ENCODE measurements around the gene MYH7B. TPM values are rescaled to one million over a fixed set of nuclear protein-coding genes. Genes with fewer than 3 reads are reported as not detected.

Gene MYH7B
- total and polyA plus RNA-seq, 2 donors (not counting 1 experiment from before 2014, with no cell fraction given), result 0.03 to 0.33 TPM

DNA sequence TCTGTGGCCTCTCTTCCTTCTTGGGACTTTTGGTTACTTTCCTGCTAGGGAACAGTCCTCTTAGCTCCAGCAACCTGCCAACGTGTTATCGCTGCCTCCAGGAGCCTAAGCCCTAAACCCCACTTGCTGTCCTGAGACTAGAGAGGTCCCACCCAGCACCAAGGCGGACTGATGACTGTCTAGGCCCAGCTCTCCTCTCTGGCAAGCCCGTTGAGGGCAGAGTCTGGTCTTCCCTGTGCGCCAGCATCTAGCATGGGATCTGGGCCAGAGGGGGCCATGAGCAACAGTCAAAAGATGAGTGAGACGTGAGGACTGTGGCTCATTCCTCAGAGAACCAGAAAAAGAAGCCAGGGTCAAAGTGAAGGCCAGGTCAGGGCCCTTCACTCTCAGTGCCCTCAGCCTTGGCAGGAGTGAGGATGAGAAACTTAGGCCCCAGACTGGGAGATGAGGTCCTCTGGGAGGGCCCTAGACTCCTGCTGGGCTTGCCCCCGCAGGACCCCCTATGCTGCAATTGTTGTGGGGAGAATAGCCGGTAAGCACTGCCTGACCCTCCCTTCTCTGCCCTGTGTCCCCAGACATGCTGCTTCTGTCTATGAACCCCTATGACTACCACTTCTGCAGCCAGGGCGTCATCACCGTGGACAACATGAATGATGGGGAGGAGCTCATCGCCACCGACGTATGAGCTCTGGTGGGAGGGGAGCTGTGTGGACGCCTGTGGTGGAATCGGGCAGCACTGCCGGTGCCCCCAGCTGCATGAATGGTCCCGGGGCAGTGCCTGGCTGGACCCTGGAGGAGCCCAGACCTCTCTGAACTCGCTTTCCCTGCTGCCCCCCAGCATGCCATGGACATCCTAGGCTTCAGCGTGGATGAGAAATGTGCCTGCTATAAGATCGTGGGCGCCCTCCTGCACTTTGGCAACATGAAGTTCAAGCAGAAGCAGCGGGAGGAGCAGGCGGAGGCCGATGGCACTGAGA lies 30.9 kb downstream of the MYH7B start:
- H3K4me3 ChIP-seq (replicated peaks in 1 of 4; ENCODE audit: control extremely low read depth in 1 of 4, insufficient read depth in 1 of 4, low read depth in 3 of 4, low read length in 4 of 4), result no peak overlapping the region
- H4K20me1 ChIP-seq (ENCODE audit: control insufficient read depth, extremely low read depth, insufficient read depth, low read length), result no peaks in the 10 kb centered on the region
- no peak overlapping the region for H3K27ac ChIP-seq (ENCODE audit: insufficient read depth, low read length)
- no peaks in the 10 kb centered on the region for H3K36me3 ChIP-seq (ENCODE audit: control insufficient read depth, insufficient read depth, low read length)
- H3K9ac ChIP-seq (ENCODE audit: insufficient read depth, low read length), result no peak overlapping the region
- no peak for TF ChIP-seq EZH2 (IDR thresholded peaks at IDR 0.05; ENCODE audit: low read length, missing control alignments)
- H3K79me2 ChIP-seq (ENCODE audit: control insufficient read depth, insufficient read depth, low read length), result no peaks in the 10 kb centered on the region
- no peak for DNase-seq (ENCODE audit: low read depth in 2 of 2)
- no peaks in the 10 kb centered on the region for H3K4me1 ChIP-seq (ENCODE audit: control insufficient read depth, extremely low read depth, insufficient read depth, low read length)
- no peaks in the 10 kb centered on the region for H3K27me3 ChIP-seq (ENCODE audit: control insufficient read depth, insufficient read depth, low read length)
- H2AFZ ChIP-seq (ENCODE audit: low read length), result no peak overlapping the region
- no peak overlapping the region for H3K4me2 ChIP-seq (ENCODE audit: extremely low read depth, insufficient read depth, low read length)
- H3K9me3 ChIP-seq (ENCODE audit: control insufficient read depth, insufficient read depth, low read depth, low read length), result no peaks in the 10 kb centered on the region

GRCh38 chr20:34987288-34988190 lies 31.9 kb downstream of the MYH7B start:
- Histone ChIP-seq H4K20me1 (ENCODE audit: control insufficient read depth, extremely low read depth, insufficient read depth, low read length) (no peaks in the 10 kb centered on the region), H3K4me3 (replicated peaks in 1 of 4; ENCODE audit: control extremely low read depth in 1 of 4, insufficient read depth in 1 of 4, low read depth in 3 of 4, low read length in 4 of 4) (no peak overlapping the region), H3K9me3 (ENCODE audit: control insufficient read depth, insufficient read depth, low read depth, low read length) (no peaks in the 10 kb centered on the region), H2AFZ (ENCODE audit: low read length) (no peak overlapping the region), H3K4me2 (ENCODE audit: extremely low read depth, insufficient read depth, low read length) (no peak overlapping the region), H3K4me1 (ENCODE audit: control insufficient read depth, extremely low read depth, insufficient read depth, low read length) (no peaks in the 10 kb centered on the region), H3K27me3 (ENCODE audit: control insufficient read depth, insufficient read depth, low read length) (no peaks in the 10 kb centered on the region), H3K9ac (ENCODE audit: insufficient read depth, low read length) (no peak overlapping the region), H3K79me2 (ENCODE audit: control insufficient read depth, insufficient read depth, low read length) (no peaks in the 10 kb centered on the region), H3K27ac (ENCODE audit: insufficient read depth, low read length) (no peak overlapping the region), H3K36me3 (ENCODE audit: control insufficient read depth, insufficient read depth, low read length) (no peaks in the 10 kb centered on the region)
- TF ChIP-seq EZH2 (IDR thresholded peaks at IDR 0.05; ENCODE audit: low read length, missing control alignments), result no peak
- TF ChIP-seq, protein P1, sequence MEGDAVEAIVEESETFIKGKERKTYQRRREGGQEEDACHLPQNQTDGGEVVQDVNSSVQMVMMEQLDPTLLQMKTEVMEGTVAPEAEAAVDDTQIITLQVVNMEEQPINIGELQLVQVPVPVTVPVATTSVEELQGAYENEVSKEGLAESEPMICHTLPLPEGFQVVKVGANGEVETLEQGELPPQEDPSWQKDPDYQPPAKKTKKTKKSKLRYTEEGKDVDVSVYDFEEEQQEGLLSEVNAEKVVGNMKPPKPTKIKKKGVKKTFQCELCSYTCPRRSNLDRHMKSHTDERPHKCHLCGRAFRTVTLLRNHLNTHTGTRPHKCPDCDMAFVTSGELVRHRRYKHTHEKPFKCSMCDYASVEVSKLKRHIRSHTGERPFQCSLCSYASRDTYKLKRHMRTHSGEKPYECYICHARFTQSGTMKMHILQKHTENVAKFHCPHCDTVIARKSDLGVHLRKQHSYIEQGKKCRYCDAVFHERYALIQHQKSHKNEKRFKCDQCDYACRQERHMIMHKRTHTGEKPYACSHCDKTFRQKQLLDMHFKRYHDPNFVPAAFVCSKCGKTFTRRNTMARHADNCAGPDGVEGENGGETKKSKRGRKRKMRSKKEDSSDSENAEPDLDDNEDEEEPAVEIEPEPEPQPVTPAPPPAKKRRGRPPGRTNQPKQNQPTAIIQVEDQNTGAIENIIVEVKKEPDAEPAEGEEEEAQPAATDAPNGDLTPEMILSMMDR (conservative IDR thresholded peaks at IDR 0.05 in 1 of 2, IDR thresholded peaks at IDR 0.05 in 1 of 2; ENCODE audit: low read depth in 1 of 2, low read length in 2 of 2), result no peak
- DNase-seq (ENCODE audit: low read depth in 2 of 2), result peak in 1 of 2 donors; percentile 17

- H3K9me3 ChIP-seq (ENCODE audit: control insufficient read depth, insufficient read depth, low read depth, low read length), result no peaks in the 10 kb centered on the region
- H4K20me1 ChIP-seq (ENCODE audit: control insufficient read depth, extremely low read depth, insufficient read depth, low read length), result no peaks in the 10 kb centered on the region
- H3K36me3 ChIP-seq (ENCODE audit: control insufficient read depth, insufficient read depth, low read length), result no peaks in the 10 kb centered on the region
- no peak overlapping the region for H3K27ac ChIP-seq (ENCODE audit: insufficient read depth, low read length)
- no peaks in the 10 kb centered on the region for H3K4me1 ChIP-seq (ENCODE audit: control insufficient read depth, extremely low read depth, insufficient read depth, low read length)
- no peak overlapping the region for H3K4me2 ChIP-seq (ENCODE audit: extremely low read depth, insufficient read depth, low read length)
- no peaks in the 10 kb centered on the region for H3K27me3 ChIP-seq (ENCODE audit: control insufficient read depth, insufficient read depth, low read length)
- H3K9ac ChIP-seq (ENCODE audit: insufficient read depth, low read length), result no peak overlapping the region
- TF ChIP-seq, protein P1 (conservative IDR thresholded peaks at IDR 0.05 in 1 of 2, IDR thresholded peaks at IDR 0.05 in 1 of 2; ENCODE audit: low read depth in 1 of 2, low read length in 2 of 2), result no peak
- TF ChIP-seq EZH2 (IDR thresholded peaks at IDR 0.05; ENCODE audit: low read length, missing control alignments), result no peak
- no peak overlapping the region for H3K4me3 ChIP-seq (replicated peaks in 1 of 4; ENCODE audit: control extremely low read depth in 1 of 4, insufficient read depth in 1 of 4, low read depth in 3 of 4, low read length in 4 of 4)
- H3K79me2 ChIP-seq (ENCODE audit: control insufficient read depth, insufficient read depth, low read length), result no peaks in the 10 kb centered on the region
- DNase-seq (ENCODE audit: low read depth in 2 of 2), result peak in 1 of 2 donors; percentile 11
- no peak overlapping the region for H2AFZ ChIP-seq (ENCODE audit: low read length)
These were observed 32.5 kb downstream of the MYH7B start for GRCh38 chr20:34988191-34988540.
